Adrenal gland (tissue), 12 donors: Measurements from ENCODE around the gene CD207. TPM values are rescaled to one million over a fixed set of nuclear protein-coding genes. Genes with fewer than 3 reads are reported as not detected.

Source experiments
- DNase-seq, 7 donors: peaks; one replicate each; pipeline ENCODE4 v3.0.0-alpha.2; 2019 to 2020
- H3K27ac ChIP-seq, 5 donors: fragments of 200-600 bp; sonication (generic) in 4 of 5; 1 replicate in 3 of 5; 2 replicates in 2 of 5; pipeline versions ENCODE4 v1.5.1 to v1.8.0; 2016 to 2020; ENCODE audit warnings: mild to moderate bottlenecking in 1 of 5
- H3K27me3 ChIP-seq: fragments of 200-600 bp; 2 replicates; pipeline ENCODE4 v1.8.0; 2021
- H3K36me3 ChIP-seq, 2 donors: fragments of 200-600 bp; replicated peaks in 1 of 2; 1 replicate in 1 of 2; 2 replicates in 1 of 2; pipeline versions ENCODE4 v1.5.1 to v1.8.0; 2018 to 2022
- H3K4me1 ChIP-seq, 2 donors: fragments of 200-600 bp; replicated peaks in 1 of 2; 1 replicate in 1 of 2; 2 replicates in 1 of 2; pipeline versions ENCODE4 v1.5.1 to v1.8.0; 2018 to 2021
- H3K4me3 ChIP-seq, 4 donors: fragments of 200-600 bp; sonication (generic) in 3 of 4; one replicate each; pipeline ENCODE4 v1.5.1; 2016 to 2018
- H3K9me3 ChIP-seq, 3 donors: fragments of 200-600 bp; sonication (generic) in 1 of 3; replicated peaks in 1 of 3; 1 replicate in 2 of 3; 2 replicates in 1 of 3; pipeline versions ENCODE4 v1.5.1 to v1.8.0; 2016 to 2021
- CTCF ChIP-seq, 6 experiments: fragments of 450-650 bp in 4 of 6; fragments of 200-600 bp in 2 of 6; sonication (generic) in 1 of 6; IDR thresholded peaks; 1 replicate in 5 of 6; 2 replicates in 1 of 6; pipeline versions ENCODE4 v1.5.1 to v1.8.0; 2016 to 2021; ENCODE audit warnings: antibody characterized with exemption in 6 of 6, mild to moderate bottlenecking in 2 of 6, moderate library complexity in 1 of 6
- POLR2A ChIP-seq, 2 donors: fragments of 450-650 bp; IDR thresholded peaks; one replicate each; pipeline ENCODE4 v1.6.1; 2017; ENCODE audit warnings: antibody characterized with exemption in 2 of 2, mild to moderate bottlenecking in 2 of 2, moderate library complexity in 1 of 2
- WGBS, 4 donors: extraction: QIAGEN DNeasy Blood & Tissue Kit in 2 of 4; methylation state at CpG; one replicate each; pipeline versions ENCODE4 v1.1.5 to v1.1.7; 2013 to 2017; 5-methylcytosine and 5-hydroxymethylcytosine counted together
- intact Hi-C, 2 donors: fragments of 100-400 bp; cut with DNase I; formaldehyde crosslinking; loops; one replicate each; pipeline versions ENCODE4 v1.14.1 to v1.15.0; 2022 to 2023
- polyA plus RNA-seq, 3 donors: library from polyadenylated mRNA; stranded (reverse); fragments of 200-250 nt in 2 of 3; fragments of 350-450 nt in 1 of 3; fragmentation: Illumina TruSeq in 1 of 3; extraction: RNeasy Lipid Tissue Mini Kit (QIAGEN cat#74804) in 1 of 3; gene quantifications; one replicate each; pipeline ENCODE4 v1.2.3, GENCODE V29; 2013 to 2014
- total RNA-seq, 9 donors: library from RNA; depleted of rRNA in 4 of 9; stranded (reverse); fragments of >200 nt in 4 of 9; fragments of 120-200 nt in 1 of 9; fragmentation: NEBNext Ultra II Directional in 1 of 9; extraction: Animal tissue kit (Norgen Biotek cat#: 25700) in 1 of 9; gene quantifications; one replicate each; pipeline versions ENCODE4 v1.1.0 to v1.2.4, GENCODE V29; 2013 to 2023
- donor health status: healthy with polysubstance abuse.
- donor health status: Bipolar disorder and iron deficiency.
- donor health status: DM: yes; HTN: yes; CAD: no.
- donor health status: DM: no; HTN: no; CAD: no.
- donor health status: DM: no; HTN: no; CAD: no.
- donor health status: DM: yes; HTN: yes; CAD: no.

The CD207 gene
- total and polyA plus RNA-seq, 12 donors: 0.07 to 0.10 TPM; not detected in 10

DNA sequence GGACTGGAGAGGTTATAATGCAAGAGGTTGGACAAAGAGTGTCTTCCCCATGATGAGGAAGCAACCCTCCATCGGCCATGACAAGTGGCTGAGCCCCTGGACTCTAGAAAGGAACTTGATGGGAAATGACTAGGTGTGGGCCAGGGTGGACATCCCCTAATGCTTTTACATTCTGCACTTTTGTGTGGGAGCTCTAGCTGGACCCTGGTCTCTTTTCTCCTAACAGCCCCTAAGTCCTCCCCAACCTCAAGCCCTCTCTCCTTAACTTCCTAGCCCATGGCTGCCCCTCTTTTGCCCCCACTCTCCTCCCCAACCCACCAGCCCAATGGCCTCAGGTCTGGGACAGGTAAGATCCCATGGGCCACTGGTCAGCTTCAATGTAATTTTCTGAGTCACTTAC lies 2.4 kb downstream of the CD207 start:
- H3K4me1 ChIP-seq: no peaks in the 10 kb centered on the region
- H3K27me3 ChIP-seq: no peaks in the 10 kb centered on the region
- no peaks in the 10 kb centered on the region for H3K9me3 ChIP-seq
- no peak overlapping the region for H3K4me3 ChIP-seq
- DNase-seq: no peak
- no peak for TF ChIP-seq CTCF (IDR thresholded peaks at IDR 0.05)
- TF ChIP-seq POLR2A (IDR thresholded peaks at IDR 0.05): no peak
- intact Hi-C loops: no loop called here
- WGBS, 4 donors: 46 to 76% (median 69%) methylated on average over 1 of the region's 1 CpG
- no peak overlapping the region for H3K27ac ChIP-seq
- H3K36me3 ChIP-seq: no peaks in the 10 kb centered on the region

- intact Hi-C loops: no loop called here
- no peaks in the 10 kb centered on the region for H3K9me3 ChIP-seq
- H3K27ac ChIP-seq: no peak overlapping the region
- 81 to 91% (median 87%) methylated on average over 2 of the region's 2 CpGs for WGBS, 4 donors
- no peak for DNase-seq
- no peaks in the 10 kb centered on the region for H3K36me3 ChIP-seq
- TF ChIP-seq POLR2A (IDR thresholded peaks at IDR 0.05): no peak
- TF ChIP-seq CTCF (IDR thresholded peaks at IDR 0.05): no peak
- no peaks in the 10 kb centered on the region for H3K27me3 ChIP-seq
- H3K4me3 ChIP-seq: no peak overlapping the region
- no peaks in the 10 kb centered on the region for H3K4me1 ChIP-seq
These were observed 3.2 kb downstream of the CD207 start for GRCh38 chr2:70832386-70832785.

- Histone ChIP-seq H3K4me1 (no peaks in the 10 kb centered on the region), H3K4me3 (no peak overlapping the region), H3K9me3 (no peaks in the 10 kb centered on the region), H3K27me3 (no peaks in the 10 kb centered on the region), H3K36me3 (no peaks in the 10 kb centered on the region), H3K27ac (no peak overlapping the region)
- intact Hi-C loops: no loop called here
- TF ChIP-seq CTCF (IDR thresholded peaks at IDR 0.05) (no peak), POLR2A (IDR thresholded peaks at IDR 0.05) (no peak)
- DNase-seq: no peak
- WGBS, 4 donors: 62 to 83% (median 70%) methylated on average over 3 to 6 of the region's 6 CpGs
These were observed 3.8 kb downstream of the CD207 start for GRCh38 chr2:70831861-70832260.

- Histone ChIP-seq H3K4me3 (no peak overlapping the region), H3K9me3 (no peaks in the 10 kb centered on the region), H3K4me1 (no peaks in the 10 kb centered on the region), H3K27ac (no peak overlapping the region), H3K36me3 (no peaks in the 10 kb centered on the region), H3K27me3 (no peaks in the 10 kb centered on the region)
- intact Hi-C loops: no loop called here
- TF ChIP-seq POLR2A (IDR thresholded peaks at IDR 0.05) (no peak), CTCF (IDR thresholded peaks at IDR 0.05) (no peak)
- DNase-seq: no peak
- WGBS, 4 donors: 58 to 74% (median 72%) methylated on average over 5 of the region's 5 CpGs
These were observed 5.2 kb downstream of the CD207 start for GRCh38 chr2:70830366-70830765.
